Keratinocyte (primary cell): Measurements from ENCODE around the gene UGT2B10.

Experiments used
- CTCF ChIP-seq, 3 experiments: IDR thresholded peaks in 1 of 3; conservative IDR thresholded peaks in 1 of 3; optimal IDR thresholded peaks in 1 of 3; 2 replicates in 2 of 3; 3 replicates in 1 of 3; pipeline versions ENCODE3 to v1.5.1; 2011; ENCODE audit warnings: low read length in 3 of 3, mild to moderate bottlenecking in 3 of 3, moderate library complexity in 2 of 3, control low read depth in 1 of 3, inconsistent platforms in 1 of 3; ENCODE audit not compliant: insufficient read depth in 2 of 3; ENCODE audit errors: extremely low read depth in 1 of 3
- EZH2 ChIP-seq: IDR thresholded peaks from one replicate; pipeline ENCODE4 v1.6.1; 2012; ENCODE audit warnings: inconsistent platforms, mild to moderate bottlenecking, low read length, moderate library complexity

GRCh38 chr4:68808060-68808459, 7.7 kb upstream of the UGT2B10 start:
- TF ChIP-seq CTCF (optimal IDR thresholded peaks at IDR 0.05 in 1 of 3, IDR thresholded peaks at IDR 0.05 in 1 of 3, conservative IDR thresholded peaks at IDR 0.05 in 1 of 3; ENCODE audit: extremely low read depth in 1 of 3, insufficient read depth in 2 of 3, low read length in 3 of 3) (no peak), EZH2 (no peak)
